ENCODE results near the gene IL9.

The IL9 gene

GRCh38 chr5:135871268-135871915, 24.2 kb downstream of the IL9 start:
- Histone ChIP-seq H3K36me3 (no peaks in the 10 kb centered on the region), H3K4me3 (no peak overlapping the region), H3K9me3 (no peaks in the 10 kb centered on the region), H3K4me1 (no peaks in the 10 kb centered on the region), H3K27ac (no peak overlapping the region), H3K27me3 (no peaks in the 10 kb centered on the region)
- DNase-seq, result no peak
- no peak for TF ChIP-seq CTCF (IDR thresholded peaks at IDR 0.05)
- intact Hi-C loops (cut with DNase I; ENCODE audit: low total_unique reads), result no loop called here

- no peak for TF ChIP-seq CTCF (IDR thresholded peaks at IDR 0.05)
- H3K27ac ChIP-seq, result no peak overlapping the region
- no peaks in the 10 kb centered on the region for H3K9me3 ChIP-seq
- no peaks in the 10 kb centered on the region for H3K36me3 ChIP-seq
- DNase-seq, result no peak
- H3K27me3 ChIP-seq, result no peaks in the 10 kb centered on the region
- intact Hi-C loops (cut with DNase I; ENCODE audit: low total_unique reads), result no loop called here
- H3K4me1 ChIP-seq, result no peaks in the 10 kb centered on the region
- H3K4me3 ChIP-seq, result no peak overlapping the region
These were observed 25.7 kb downstream of the IL9 start for GRCh38 chr5:135869935-135870334.

GRCh38 chr5:135869276-135869675, 26.4 kb downstream of the IL9 start:
- no peak for TF ChIP-seq CTCF (IDR thresholded peaks at IDR 0.05)
- H3K36me3 ChIP-seq, result no peaks in the 10 kb centered on the region
- no peak overlapping the region for H3K4me3 ChIP-seq
- DNase-seq, result no peak
- intact Hi-C loops (cut with DNase I; ENCODE audit: low total_unique reads), result no loop called here
- H3K4me1 ChIP-seq, result no peaks in the 10 kb centered on the region
- no peaks in the 10 kb centered on the region for H3K9me3 ChIP-seq
- H3K27ac ChIP-seq, result no peak overlapping the region
- no peaks in the 10 kb centered on the region for H3K27me3 ChIP-seq

- Histone ChIP-seq H3K4me3 (no peak overlapping the region), H3K9me3 (no peaks in the 10 kb centered on the region), H3K4me1 (no peaks in the 10 kb centered on the region), H3K27me3 (no peaks in the 10 kb centered on the region), H3K27ac (no peak overlapping the region), H3K36me3 (no peaks in the 10 kb centered on the region)
- DNase-seq, result no peak
- intact Hi-C loops (cut with DNase I; ENCODE audit: low total_unique reads), result no loop called here
- no peak for TF ChIP-seq CTCF (IDR thresholded peaks at IDR 0.05)
These were observed 27.0 kb downstream of the IL9 start for GRCh38 chr5:135868681-135869080.

GRCh38 chr5:135867599-135867998, 28.0 kb downstream of the IL9 start:
- intact Hi-C loops (cut with DNase I; ENCODE audit: low total_unique reads), result no loop called here
- no peak overlapping the region for H3K27ac ChIP-seq

More at GRCh38 chr5:135867599-135867998, 28.0 kb downstream of the IL9 start:
- no peaks in the 10 kb centered on the region for H3K4me1 ChIP-seq
- H3K4me3 ChIP-seq, result no peak overlapping the region
- H3K9me3 ChIP-seq, result no peaks in the 10 kb centered on the region
- H3K27me3 ChIP-seq, result no peaks in the 10 kb centered on the region
- DNase-seq, result no peak
- no peak for TF ChIP-seq CTCF (IDR thresholded peaks at IDR 0.05)
- H3K36me3 ChIP-seq, result no peaks in the 10 kb centered on the region
